ENCODE data around the gene TLR9. TPM values are rescaled to one million over a fixed set of nuclear protein-coding genes. Genes with fewer than 3 reads are reported as not detected.

TLR9 gene
- total RNA-seq, 3 donors from 2014 or later: 0.77 to 0.89 TPM; not detected in 1

DNA sequence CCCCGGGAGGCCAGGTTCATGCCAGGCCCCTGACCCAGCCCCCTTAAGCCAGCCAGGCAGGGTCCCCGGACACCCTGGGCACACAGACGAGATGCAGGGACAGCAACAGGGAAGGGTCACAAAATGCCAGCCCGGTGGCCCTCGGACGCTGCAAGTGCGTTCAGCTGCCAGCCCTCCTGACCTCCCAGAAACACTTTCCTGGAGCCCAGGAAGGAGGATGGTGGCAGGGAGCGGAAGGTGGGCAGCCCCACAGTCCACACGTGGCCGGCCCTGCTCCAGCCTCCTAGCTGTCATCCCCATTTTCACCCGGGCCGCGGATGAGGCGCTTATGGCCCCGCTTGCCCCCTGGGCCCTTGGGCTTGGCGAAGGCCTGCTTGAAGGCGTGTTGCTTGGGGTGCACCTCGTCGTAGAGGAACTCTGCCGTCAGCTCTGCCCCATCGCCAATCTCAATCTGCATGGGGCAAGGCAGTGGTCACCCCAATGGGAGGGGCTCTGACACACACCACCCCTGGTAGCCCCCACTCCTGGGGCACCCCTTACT lies 3.4 kb upstream of the TLR9 start:
- TF ChIP-seq, protein P1, sequence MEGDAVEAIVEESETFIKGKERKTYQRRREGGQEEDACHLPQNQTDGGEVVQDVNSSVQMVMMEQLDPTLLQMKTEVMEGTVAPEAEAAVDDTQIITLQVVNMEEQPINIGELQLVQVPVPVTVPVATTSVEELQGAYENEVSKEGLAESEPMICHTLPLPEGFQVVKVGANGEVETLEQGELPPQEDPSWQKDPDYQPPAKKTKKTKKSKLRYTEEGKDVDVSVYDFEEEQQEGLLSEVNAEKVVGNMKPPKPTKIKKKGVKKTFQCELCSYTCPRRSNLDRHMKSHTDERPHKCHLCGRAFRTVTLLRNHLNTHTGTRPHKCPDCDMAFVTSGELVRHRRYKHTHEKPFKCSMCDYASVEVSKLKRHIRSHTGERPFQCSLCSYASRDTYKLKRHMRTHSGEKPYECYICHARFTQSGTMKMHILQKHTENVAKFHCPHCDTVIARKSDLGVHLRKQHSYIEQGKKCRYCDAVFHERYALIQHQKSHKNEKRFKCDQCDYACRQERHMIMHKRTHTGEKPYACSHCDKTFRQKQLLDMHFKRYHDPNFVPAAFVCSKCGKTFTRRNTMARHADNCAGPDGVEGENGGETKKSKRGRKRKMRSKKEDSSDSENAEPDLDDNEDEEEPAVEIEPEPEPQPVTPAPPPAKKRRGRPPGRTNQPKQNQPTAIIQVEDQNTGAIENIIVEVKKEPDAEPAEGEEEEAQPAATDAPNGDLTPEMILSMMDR (IDR thresholded peaks at IDR 0.05): no peak
- Histone ChIP-seq H3K4me3 (no peak overlapping the region), H3K36me3 (ENCODE audit: low read depth) (peaks cover 8% of the 10 kb centered on the region), H3K4me1 (ENCODE audit: low read depth) (no peaks in the 10 kb centered on the region), H3K9me3 (no peaks in the 10 kb centered on the region)
- no peak for DNase-seq
- intact Hi-C loops (cut with DNase I, micrococcal nuclease): loop anchor here in 1 of 2 donors (10.0 kb wide), 1 partner anchor 106 kb away; no protein-coding TSS in a partner anchor
- ATAC-seq: no peak

- H3K36me3 ChIP-seq (ENCODE audit: low read depth): peaks cover 8% of the 10 kb centered on the region
- intact Hi-C loops (cut with DNase I, micrococcal nuclease): loop anchor here in 1 of 2 donors (10.0 kb wide), 1 partner anchor 107 kb away; no protein-coding TSS in a partner anchor
- DNase-seq (no peak), ATAC-seq (no peak)
- H3K4me3 ChIP-seq: no peak overlapping the region
- TF ChIP-seq, protein P1 (IDR thresholded peaks at IDR 0.05): no peak
- H3K9me3 ChIP-seq: no peaks in the 10 kb centered on the region
- no peaks in the 10 kb centered on the region for H3K4me1 ChIP-seq (ENCODE audit: low read depth)
Observed at GRCh38 chr3:52228266-52228665, 2.8 kb upstream of the TLR9 start.

- peaks cover 8% of the 10 kb centered on the region for H3K36me3 ChIP-seq (ENCODE audit: low read depth)
- ATAC-seq: no peak
- H3K9me3 ChIP-seq: no peaks in the 10 kb centered on the region
- TF ChIP-seq, protein P1 (IDR thresholded peaks at IDR 0.05): no peak
- no peak overlapping the region for H3K4me3 ChIP-seq
- no peaks in the 10 kb centered on the region for H3K4me1 ChIP-seq (ENCODE audit: low read depth)
- DNase-seq: no peak
- intact Hi-C loops (cut with DNase I, micrococcal nuclease): loop anchor here in 1 of 2 donors (10.0 kb wide), 1 partner anchor 107 kb away; no protein-coding TSS in a partner anchor
Observed at GRCh38 chr3:52227766-52228165, 2.3 kb upstream of the TLR9 start.

- DNase-seq (no peak), ATAC-seq (no peak)
- intact Hi-C loops (cut with DNase I, micrococcal nuclease): loop anchor here in 1 of 2 donors (10.0 kb wide), 1 partner anchor 108 kb away; no protein-coding TSS in a partner anchor
- TF ChIP-seq, protein P1 (IDR thresholded peaks at IDR 0.05): no peak
- H3K4me1 ChIP-seq (ENCODE audit: low read depth): no peaks in the 10 kb centered on the region
- H3K4me3 ChIP-seq: no peak overlapping the region
- H3K9me3 ChIP-seq: no peaks in the 10 kb centered on the region
- peaks cover 8% of the 10 kb centered on the region for H3K36me3 ChIP-seq (ENCODE audit: low read depth)
Observed at GRCh38 chr3:52227117-52227516, 1.7 kb upstream of the TLR9 start.

DNA sequence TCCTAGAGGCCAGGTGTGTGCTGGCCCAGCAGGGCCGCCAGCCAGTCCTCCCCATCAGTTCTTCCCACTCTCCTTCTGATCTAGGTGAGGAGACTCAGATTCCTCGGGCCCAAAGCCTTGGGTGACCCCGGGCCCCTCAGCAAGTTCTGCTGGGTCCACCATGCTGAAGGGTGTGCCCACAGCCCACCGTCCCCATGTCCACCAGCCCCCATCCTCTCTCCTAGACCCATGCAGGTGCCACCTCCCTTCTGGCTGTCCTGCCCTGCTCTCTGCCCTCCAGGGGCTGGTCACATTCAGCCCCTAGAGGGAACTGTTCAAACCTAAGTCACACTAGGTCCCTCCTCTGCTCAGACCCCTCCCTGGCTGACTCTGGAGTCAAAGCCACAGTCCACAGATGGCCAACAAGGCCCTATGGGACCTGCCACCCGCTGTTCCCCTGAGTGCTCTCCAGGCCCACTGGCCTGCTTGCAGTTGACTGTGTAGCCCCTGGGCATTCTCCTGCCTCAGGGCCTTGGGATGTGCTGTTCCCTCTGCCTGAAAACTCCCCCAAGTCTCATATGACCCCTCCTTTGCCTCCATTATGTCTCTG lies 878 bp upstream of the TLR9 start:
- no peaks in the 10 kb centered on the region for H3K4me1 ChIP-seq (ENCODE audit: low read depth)

More for the DNA sequence above, 878 bp upstream of the TLR9 start:
- TF ChIP-seq, protein P1 (IDR thresholded peaks at IDR 0.05): no peak
- DNase-seq (peak in 1 of 3 donors; percentile 21), ATAC-seq (no peak)
- Histone ChIP-seq H3K36me3 (ENCODE audit: low read depth) (peaks cover 8% of the 10 kb centered on the region), H3K9me3 (no peaks in the 10 kb centered on the region), H3K4me3 (no peak overlapping the region)
- intact Hi-C loops (cut with DNase I, micrococcal nuclease): loop anchor here in 1 of 2 donors (10.0 kb wide), 1 partner anchor 108 kb away; no protein-coding TSS in a partner anchor
